HUDEP-2 (cell line): ENCODE data around the gene PAPOLA.
A peak's percentile ranks its signal among the peaks of the same experiment; 100 is the strongest.
"Not testable (repeated sequence)": the region's sequence is repeated elsewhere in the genome, so short reads cannot be mapped to it uniquely, and the experiment has no call there.

ENCODE experiments used
- DNase-seq, 76 experiments: peaks; one replicate each; lab custom pipeline; 2025; ENCODE audit not compliant: unreplicated experiment in 76 of 76; lab: John Stamatoyannopoulos, UW

Gene PAPOLA

DNA sequence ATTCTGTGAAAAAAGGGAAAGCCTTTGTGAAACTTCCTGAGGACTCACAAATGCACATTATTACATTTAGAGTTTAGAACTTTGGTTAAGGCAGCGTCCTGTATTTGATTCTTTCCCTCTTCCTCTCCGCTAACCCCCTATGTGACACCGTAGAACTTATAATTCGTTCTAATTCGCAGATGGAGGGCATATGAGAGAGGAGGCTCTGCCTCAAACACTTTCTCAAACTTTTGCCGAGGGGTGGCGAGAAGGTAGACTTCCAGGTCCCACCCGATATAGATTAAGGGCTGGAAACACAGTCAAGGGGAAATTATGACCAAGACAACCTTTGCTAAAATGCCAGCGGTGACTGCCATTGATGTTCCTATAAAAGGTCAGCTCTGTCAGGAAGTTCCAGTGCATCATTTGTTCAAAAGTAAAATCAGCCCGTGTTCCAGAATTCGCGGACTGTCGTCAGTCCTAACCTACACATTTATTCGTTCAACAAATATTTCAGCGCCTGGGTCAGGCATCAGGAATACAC, 904 bp upstream of the PAPOLA start:
- DNase-seq = peak in 7 of 76 experiments; percentile 18 to 71 (median 44)

DNA sequence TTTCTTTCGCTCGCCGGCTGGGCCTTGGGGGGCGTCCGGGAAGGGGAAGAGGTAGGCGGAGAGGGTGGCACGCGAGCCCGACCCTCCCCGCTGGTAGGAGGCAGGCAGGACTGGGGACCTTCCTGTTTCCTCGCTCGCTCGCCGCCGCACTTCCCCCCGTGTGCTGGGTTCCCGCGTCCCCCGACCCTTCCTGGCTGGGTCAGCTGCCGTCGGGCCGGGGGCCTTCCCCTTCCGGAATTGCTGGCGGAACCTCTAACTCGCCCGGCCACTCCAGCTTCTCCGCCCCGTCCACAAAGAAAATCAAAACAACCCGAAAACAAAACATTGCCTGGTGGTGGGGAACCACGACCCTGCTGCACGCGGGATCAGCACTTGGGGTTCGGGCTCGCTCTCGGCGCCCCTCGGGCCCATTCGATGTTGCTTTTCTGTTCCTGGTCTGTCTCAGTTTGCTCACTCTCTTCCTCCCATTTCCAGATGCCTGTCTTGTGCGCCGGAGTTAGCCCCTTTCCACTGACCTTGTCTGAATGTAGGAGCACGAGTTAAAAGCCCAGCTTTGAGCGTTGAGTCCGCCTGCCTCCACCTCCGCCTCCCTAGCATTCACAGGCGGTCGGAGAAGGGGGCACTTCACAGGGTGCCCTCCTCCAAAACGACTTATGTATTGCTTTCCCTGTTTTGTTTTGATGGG, 581 bp downstream of the PAPOLA start:
- DNase-seq = peak in 20 of 76 experiments; percentile 2 to 53 (median 29)

DNA sequence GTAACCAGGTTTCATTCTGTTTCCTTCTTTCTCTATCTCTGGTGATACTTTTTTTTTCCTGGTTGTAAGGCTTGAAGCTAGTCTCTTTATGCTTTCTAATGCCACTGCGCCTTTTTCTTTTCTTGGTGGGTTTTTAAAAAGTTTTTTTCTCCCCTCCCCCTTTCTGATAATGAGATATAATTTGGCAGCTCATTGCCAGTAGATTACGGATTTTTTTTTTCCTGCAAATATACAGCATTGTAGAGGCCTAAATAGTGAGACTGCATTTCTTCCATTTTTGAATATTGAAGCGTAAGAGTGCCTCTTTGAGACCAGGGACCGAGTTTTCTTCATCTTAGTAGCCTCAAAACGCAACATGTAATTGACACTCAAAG, 1.1 kb downstream of the PAPOLA start:
- peak in 1 of 76 experiments; percentile 4 for DNase-seq

DNA sequence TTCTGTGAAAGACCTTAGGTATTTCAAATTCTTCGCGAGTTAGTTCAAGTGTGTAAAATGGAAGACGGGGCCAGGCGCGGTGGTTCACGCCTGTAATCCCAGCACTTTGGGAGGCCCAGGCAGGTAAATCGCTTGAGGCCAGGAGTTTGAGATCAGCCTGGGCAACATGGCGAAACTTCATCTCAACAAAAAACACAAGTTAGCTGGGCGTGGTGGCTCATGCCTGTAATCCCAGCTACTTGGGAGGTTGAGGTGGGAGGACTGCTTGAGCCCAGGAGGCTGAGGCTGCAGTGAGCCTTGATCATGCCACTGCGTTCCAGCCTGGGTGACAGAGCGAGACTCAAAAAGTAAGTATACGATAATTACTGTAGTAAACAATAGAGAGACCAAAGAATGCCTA, 2.2 kb downstream of the PAPOLA start:
- not testable (repeated sequence) for DNase-seq

GRCh38 chr14:96507723-96508122, 5.5 kb downstream of the PAPOLA start:
- DNase-seq = no peak

DNA sequence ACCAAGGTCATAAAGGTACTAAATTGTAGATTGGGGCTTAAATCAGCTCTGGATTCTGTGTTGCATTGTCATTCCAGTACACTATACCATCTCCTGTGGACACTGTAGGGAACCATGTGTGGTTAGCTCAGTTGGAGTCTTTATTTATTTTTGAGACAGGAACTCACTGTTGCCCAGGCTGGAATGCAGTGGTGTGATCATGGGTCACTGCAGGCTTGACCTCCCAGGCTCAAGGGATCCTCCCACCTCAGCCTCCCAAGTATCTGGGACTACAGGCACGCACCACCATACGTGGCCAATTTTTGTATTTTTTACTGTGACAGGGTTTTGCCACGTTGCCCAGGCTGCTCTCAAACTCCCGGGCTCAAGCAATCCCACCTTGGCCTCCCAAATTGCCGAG, 6.7 kb downstream of the PAPOLA start:
- DNase-seq = no peak

DNA sequence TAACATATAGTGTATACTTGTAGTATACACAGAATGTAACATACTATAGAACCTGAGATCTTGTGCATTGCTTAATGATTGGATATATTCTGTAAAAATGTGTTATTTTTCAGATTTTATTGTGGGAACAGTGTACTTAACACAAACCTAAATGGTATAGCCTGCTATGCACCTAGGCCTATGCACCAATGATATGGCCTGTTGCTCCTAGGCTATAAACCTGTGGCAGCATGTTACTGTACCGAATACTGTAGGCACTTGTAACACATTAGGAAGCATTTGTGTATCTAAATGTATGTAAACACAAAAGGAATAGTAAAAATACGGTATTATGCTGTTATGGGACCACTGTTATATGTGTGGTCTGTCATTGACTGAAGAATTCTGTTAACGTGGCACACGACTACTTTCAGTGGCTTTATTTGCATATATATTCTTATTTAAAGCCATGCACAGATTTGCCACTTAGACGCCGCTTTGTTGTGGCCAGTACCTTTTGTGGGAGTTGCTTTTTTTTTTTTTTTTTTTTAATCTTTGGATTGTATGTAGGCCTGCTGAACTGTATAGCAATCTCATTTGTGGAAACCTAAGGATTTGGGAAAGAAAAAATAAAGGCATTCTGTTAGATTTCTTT, 7.4 kb downstream of the PAPOLA start:
- no peak for DNase-seq

- DNase-seq = no peak
Measured at GRCh38 chr14:96511146-96511545, 9.0 kb downstream of the PAPOLA start.

- no peak for DNase-seq
Measured at GRCh38 chr14:96511667-96512066, 9.5 kb downstream of the PAPOLA start.

GRCh38 chr14:96512122-96512521, 9.9 kb downstream of the PAPOLA start:
- no peak for DNase-seq

- DNase-seq = no peak
Measured at GRCh38 chr14:96512602-96513397, 10.6 kb downstream of the PAPOLA start.

GRCh38 chr14:96514694-96515093, 12.5 kb downstream of the PAPOLA start:
- DNase-seq = no peak

DNA sequence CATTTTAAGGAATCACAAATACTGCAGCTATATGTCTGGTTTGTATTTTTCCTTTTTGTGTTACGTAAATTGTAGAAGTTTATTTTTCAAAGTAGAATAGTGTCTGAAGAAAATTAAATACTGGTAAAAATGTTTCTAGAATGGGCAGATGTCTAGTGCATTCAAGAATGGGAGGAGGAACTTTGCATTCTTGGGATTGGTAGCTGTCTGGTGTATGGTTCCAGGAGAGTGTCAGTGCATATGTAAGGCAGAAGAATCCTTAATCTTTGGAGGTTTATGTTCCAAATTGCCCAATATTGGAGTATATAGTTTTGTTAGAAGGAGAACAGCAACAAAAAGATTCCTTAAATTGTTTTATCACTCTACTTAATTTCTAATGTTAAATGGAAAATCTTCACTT, 13.5 kb downstream of the PAPOLA start:
- no peak for DNase-seq

DNA sequence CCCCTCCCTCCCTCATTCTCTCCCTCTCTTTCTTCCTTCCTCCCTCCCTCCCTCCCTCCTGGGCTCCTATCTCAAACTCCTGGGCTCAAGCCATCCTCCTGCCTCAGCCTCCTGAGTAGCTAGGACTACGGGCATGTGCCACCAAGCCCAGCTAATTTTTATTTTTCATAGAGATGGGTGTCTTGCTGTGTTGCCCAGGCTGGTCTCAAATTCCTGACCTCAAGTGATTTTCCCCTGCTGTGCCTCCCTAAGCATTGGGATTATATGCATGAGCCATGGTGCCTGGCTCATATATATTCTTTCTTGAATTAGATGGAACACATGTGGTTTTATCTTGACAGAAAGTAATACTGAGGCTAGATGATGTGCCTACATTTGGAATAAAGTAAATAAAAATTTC, 14.2 kb downstream of the PAPOLA start:
- no peak for DNase-seq

DNA sequence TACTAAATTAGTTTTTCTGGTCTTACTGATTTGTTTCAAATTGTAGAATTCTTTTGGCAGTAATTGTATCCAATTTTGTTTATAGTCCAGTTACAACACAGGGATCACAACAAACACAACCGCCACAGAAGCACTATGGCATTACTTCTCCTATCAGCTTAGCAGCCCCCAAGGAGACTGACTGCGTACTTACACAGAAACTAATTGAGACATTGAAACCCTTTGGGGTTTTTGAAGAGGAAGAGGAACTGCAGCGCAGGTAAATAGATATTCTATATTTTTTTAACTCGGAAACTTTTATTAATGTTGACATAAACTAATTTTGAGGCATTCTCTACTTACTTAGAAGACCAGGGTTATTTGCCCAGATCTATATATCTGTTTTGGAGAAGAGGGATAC, 17.8 kb downstream of the PAPOLA start:
- DNase-seq = no peak

- DNase-seq = no peak
Measured at GRCh38 chr14:96525452-96525851, 23.3 kb downstream of the PAPOLA start.

- DNase-seq = no peak
Measured at GRCh38 chr14:96532632-96533031, 30.4 kb downstream of the PAPOLA start.

- no peak for DNase-seq
Measured at GRCh38 chr14:96536807-96537206, 34.6 kb downstream of the PAPOLA start.

DNA sequence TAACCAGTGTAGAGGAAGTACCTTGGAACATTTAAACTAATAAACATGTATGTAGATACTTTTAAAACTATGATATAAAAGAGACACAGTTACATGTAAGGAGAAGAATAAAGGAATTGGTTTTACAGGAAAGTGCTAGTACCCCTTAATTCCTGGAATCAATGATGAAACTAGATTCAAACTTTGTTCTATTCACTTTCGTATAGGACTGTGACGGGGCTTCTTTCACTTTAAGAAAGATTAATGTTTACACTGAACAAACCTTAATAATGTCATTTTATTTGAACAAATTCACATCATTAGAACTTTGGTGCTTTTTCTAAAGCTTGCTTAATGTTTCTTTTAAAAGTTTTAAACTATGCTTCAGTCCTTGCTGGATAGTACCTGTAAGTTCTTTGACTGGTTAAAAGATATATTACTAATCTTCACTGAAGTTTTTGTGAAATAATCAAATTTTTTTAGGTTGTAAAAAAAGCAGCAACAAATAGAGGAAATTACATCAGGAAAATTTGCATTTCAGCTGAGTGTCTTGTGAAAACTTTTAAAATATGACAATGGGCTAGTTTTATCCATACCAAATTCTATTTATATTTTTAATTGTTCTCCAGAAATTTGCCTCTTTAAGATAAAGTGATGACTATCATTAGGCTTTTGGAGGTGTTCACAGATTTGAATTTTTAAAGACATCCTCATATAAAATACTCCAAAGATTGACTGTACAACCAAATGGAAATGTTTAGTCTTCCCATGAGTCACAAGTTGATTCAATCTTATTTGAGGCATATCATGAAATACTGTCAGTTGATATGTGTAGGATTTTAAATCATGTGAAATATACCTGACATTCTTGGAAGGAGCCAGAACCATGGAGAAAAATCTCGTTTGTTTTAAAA, 36.2 kb downstream of the PAPOLA start:
- DNase-seq = no peak

- no peak for DNase-seq
Measured at GRCh38 chr14:96538990-96539317, 36.8 kb downstream of the PAPOLA start.
